HG03196 (cell line): Measurements from ENCODE around the gene ABHD5.
A peak's percentile ranks its signal among the peaks of the same experiment; 100 is the strongest.
"Not testable (repeated sequence)": the region's sequence is repeated elsewhere in the genome, so short reads cannot be mapped to it uniquely, and the experiment has no call there.

Source experiments
- ATAC-seq: cut with Tn5 transposase; IDR thresholded peaks from one replicate; pipeline ENCODE4 v1.9.1; 2021; ENCODE audit not compliant: unreplicated experiment

Gene ABHD5

DNA sequence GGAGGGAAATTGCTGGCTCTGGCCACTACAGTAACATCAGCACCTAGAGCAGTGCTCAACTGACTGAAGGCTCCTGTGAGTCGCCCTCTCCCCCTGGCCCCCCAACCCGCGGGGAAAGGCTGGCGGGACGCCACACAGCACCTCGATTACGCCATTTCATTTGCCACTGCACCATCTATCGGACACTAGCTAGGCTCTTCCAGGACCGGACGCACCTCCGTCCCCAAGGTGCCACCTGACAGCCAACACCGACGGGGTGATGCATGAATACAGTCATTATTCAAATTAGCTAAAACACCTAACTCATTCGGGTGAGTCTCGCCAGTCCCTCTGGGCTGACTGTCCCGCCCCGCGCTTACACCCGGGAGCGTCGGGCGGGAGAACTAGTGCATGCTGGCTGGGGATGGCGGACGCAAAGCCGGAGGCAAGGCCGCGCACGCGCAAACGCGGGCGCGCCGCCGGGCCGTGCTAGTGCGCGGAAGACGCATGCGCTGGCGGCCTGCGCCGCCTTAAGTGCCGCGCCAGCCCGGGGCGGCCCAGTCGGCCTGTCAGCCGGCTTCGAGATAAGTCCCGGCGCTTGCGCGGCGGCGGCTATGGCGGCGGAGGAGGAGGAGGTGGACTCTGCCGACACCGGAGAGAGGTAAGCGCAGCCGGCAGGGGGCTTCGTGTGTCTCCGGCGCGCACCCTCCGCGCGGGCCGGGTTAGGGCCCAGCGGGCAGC lies at the start of gene ABHD5:
TSS of gene ABHD5 (plus strand) at position 539 of the 720 bp plus-strand sequence. CDS start at position 594, 55 bp downstream.
- peak; percentile 83 for ATAC-seq

DNA sequence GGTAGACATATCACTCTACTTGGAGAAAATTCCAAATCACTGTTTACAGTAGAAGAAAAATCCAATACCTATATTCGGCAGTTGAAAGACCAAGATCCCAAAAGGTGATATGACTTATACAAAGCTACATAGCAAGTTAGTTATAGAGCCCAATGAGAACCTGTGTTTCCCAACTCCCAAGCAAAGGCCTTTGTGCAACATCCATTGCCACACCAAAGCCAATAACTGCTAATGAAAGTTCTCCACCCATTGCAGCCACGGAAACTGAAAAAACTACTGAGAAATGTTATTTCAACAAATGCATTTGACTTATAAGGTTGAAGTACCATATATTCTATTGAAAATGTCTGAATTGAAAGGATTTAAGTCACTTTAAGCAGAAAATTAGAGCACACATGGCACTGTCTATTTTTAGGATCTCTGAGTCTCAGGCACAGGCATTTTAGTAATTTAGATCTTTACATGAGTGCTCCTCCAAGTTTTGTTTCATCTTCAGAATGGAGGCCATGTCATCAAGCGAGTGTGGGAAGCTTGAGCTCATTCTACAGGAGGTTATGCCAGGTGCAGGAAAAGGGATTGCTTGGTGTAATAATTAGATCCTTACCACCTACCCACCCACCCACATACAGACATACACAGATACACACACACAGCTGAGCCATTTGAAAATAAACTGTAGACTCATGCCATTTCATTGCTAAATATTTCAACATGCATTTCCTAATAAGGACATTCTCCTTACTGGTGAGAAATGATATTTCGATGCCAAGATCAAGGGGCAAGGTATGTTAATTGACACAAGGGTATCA lies 49.2 kb upstream of the ABHD5 start:
- no peak for ATAC-seq

DNA sequence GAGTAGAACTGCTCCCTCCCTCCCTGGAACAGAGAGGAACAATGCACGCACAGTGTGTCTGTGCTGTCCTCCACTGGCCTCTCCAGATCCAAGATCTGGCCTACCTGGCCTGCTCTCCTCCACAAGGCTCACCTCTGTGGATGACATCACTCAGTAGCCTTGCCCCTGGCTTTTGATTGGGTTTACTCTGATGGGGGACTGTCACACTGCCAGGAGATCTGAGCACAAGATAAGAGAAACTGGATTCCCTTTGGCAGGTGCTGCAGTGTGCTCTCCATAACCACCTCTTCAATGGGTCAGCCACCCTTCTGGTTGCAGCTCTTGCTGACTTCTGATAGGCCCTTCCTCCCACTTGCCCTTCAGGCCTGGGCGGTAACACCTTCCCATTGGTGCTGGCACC lies 46.3 kb upstream of the ABHD5 start:
- ATAC-seq, result no peak

DNA sequence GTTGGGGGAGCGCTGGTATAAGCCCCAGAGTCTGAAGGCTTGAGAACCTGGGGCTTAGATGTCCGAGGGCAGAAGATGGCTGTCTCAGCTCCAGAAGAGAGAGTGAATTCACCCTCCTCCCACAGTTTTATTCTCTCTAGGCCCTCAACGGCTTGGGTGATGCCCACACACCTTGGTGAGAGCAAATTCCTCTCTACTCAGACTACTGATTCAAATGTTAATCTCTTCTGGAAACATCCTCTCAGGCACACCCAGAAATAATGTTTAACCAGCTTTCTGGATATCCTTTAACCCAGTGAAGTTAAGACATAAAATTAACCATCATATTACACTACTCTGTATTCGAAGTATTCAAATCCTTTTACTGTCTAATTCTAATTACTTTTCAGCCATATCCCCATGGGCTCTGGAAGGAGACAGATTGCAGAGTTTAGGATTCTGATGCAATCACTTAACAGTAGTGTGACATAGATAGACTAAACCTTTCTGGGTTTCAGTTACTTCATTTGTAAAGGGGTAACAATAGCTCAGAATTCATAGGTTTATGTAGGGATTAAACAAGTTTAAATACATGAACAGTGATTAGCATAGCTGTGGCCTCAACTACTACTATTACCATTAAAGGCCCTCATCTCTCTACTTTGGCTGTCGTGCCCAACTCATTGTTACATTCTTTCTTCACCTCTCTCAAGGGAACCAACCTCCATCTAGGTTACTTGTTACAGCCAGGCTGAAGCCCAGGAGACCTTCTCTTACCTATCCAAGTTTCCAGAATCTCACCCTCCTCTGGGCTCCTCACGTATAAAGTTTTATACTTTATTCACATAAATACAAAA lies 43.2 kb upstream of the ABHD5 start:
- no peak for ATAC-seq

DNA sequence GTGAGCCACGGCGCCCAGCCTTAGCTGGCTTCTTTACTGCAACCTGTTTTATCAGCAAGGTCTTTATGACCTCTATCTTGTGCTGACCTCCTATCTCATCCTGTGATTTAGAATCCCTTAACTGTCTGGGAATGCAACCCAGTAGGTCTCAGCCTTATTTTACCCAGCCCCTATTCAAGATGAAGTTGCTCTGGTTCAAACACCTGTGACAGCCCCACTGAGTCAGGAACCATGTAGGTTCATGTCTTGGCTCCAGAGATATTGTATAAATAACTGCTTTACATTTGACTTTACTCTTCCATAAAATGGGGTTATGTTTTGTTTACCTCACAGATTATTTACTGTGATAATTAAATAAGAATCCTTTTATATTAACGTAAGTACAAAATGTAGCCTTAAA lies 41.8 kb upstream of the ABHD5 start:
- no peak for ATAC-seq

GRCh38 chr3:43649365-43649968 lies 41.3 kb upstream of the ABHD5 start:
- ATAC-seq, result no peak

- ATAC-seq, result no peak
Measured at GRCh38 chr3:43650345-43650744, 40.4 kb upstream of the ABHD5 start.

GRCh38 chr3:43656390-43656789 lies 34.3 kb upstream of the ABHD5 start:
- not testable (repeated sequence) for ATAC-seq

DNA sequence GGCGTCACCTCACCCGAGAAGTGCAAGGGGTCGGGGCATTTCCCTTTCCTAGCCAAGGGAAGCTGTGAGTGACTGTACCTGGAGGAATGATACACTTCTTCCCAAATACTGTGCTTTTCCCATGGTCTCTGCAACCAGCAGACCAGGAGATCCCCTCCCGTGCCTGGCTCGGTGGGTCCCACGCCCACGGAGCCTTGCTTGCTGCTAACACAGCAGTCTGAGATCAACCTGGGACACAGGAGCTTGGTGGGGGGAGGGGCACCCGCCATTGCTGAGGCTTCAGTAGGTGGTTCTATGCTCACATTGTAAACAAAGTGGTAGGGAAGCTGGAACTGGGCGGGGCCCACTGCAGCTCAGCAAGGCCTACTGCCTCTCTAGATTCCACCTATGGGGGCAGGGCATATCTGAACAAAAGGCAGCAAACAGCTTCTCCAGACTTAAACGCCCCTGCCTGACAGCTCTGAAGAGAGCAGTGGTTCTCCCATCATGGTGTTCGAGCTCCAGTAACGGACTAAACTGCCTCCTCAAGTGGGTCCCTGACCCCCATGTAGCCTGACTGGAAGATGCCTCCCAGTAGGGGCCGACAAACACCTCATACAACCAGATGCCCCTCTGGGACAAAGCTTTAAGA lies 31.4 kb upstream of the ABHD5 start:
- no peak for ATAC-seq

DNA sequence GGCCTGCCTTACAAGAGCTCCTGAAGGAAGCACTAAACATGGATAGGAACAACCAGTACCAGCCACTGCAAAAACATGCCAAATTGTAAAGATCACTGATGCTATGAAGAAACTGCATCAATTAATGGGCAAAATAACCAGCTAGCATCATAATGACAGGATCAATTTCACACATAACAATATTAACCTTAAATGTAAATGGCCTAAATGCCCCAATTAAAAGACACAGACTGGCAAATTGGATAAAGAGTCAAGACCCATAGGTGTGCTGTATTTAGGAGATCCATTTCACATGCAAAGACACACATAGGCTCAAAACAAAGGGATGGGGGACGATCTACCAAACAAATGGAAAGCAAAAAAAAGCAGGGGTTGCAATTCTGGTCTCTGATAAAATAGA lies 29.4 kb upstream of the ABHD5 start:
- not testable (repeated sequence) for ATAC-seq

DNA sequence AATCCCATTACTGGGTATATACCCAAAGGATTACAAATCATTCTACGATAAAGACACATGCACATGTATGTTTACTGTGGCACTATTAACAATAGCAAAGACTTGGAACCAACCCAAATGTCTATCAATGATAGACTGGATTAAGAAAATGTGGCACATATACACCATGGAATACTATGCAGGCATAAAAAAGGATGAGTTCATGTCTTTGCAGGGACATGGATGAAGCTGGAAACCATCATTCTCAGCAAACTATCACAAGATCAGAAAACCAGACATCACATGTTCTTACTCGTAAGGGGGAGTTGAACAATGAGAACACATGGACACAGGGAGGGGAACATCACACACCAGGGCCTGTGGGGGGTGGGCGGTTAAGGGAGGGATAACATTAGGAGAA lies 25.7 kb upstream of the ABHD5 start:
- ATAC-seq, result not testable (repeated sequence)

- ATAC-seq, result no peak
Measured at GRCh38 chr3:43670635-43671522, 19.9 kb upstream of the ABHD5 start.

GRCh38 chr3:43674345-43675085 lies 16.2 kb upstream of the ABHD5 start:
- no peak for ATAC-seq

- ATAC-seq, result no peak
Measured at GRCh38 chr3:43675593-43675992, 15.1 kb upstream of the ABHD5 start.

- ATAC-seq, result no peak
Measured at GRCh38 chr3:43676441-43676840, 14.3 kb upstream of the ABHD5 start.

DNA sequence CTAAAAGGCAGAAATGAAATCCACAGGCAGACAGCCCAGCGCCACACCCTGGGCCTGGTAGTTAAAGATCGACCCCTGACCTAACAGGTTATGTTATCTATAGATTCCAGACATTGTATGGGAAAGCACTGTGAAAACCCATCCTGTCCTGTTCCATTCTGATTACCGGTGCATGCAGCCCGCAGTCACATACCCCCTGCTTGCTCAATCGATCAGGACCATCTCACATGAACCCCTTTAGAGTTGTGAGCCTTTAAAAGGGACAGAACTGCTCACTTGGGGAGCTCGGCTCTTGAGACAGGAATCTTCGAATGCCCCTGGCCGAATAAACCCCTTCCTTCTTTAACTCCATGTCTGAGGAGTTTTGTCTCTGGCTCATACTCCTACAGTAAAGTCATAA lies 12.4 kb upstream of the ABHD5 start:
- not testable (repeated sequence) for ATAC-seq

DNA sequence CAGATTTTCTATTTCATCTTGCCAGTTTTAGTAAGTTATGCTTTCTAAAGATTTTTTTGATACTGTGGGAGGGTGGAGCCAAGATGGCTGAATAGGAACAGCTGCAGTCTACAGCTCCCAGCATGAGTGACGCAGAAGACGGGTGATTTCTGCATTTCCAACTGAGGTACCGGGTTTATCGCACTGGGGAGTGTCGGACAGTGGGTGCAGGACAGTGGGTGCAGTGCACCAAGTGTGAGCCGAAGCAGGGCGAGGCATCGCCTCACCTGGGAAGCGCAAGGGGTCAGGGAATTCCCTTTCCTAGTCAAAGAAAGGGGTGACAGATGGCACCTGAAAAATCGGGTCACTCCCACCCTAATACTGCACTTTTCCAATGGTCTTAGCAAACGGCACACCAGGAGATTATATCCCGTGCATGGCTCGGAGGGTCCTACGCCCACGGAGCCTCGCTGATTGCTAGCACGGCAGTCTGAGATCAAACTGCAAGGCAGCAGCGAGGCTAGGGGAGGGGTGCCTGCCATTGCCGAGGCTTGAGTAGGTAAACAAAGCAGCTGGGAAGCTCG lies 11.8 kb upstream of the ABHD5 start:
- ATAC-seq, result not testable (repeated sequence)

DNA sequence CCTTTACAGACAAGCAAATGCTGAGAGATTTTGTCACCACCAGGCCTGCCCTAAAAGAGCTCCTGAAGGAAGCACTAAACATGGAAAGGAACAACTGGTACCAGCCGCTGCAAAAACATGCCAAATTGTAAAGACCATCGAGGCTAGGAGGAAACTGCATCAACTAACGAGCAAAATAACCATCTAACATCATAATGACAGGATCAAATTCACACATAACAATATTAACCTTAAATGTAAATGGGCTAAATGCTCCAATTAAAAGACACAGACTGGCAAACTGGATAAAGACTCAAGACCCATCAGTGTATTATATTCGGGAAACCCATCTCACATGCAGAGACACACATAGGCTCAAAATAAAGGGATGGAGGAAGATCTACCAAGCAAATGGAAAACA lies 9.9 kb upstream of the ABHD5 start:
- ATAC-seq, result not testable (repeated sequence)

- ATAC-seq, result no peak
Measured at GRCh38 chr3:43684944-43685343, 5.8 kb upstream of the ABHD5 start.
